ENCODE measurements around the gene RANBP3.
"Not testable (repeated sequence)": the region's sequence is repeated elsewhere in the genome, so short reads cannot be mapped to it uniquely, and the experiment has no call there.

The RANBP3 gene

GRCh38 chr19:5966941-5967340 lies 11.0 kb downstream of the RANBP3 start:
- no peak overlapping the region for H3K4me3 ChIP-seq (replicated peaks; ENCODE audit: low read depth, low read length)
- no peak for DNase-seq (ENCODE audit: extremely low read depth, low read depth)

DNA sequence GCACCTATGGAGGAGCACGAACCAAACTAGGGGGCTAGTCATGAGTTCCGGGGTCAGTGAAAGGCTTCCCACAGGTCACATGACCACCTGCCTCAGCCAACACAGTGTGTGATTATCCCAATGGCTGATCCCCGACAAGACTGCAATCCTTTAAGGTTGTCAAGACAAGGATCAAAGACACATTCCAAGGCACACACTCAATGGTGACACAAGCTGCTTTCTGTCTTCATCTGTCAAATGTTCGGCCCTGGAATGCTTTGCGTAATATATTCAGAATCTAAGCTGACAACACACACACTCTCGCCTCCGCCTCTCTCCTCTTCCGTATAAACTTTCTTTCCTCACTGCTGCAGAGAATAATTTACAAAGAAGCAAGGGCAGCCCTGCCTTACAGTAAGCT lies 11.7 kb downstream of the RANBP3 start:
- DNase-seq (ENCODE audit: extremely low read depth, low read depth), result no peak
- H3K4me3 ChIP-seq (replicated peaks; ENCODE audit: low read depth, low read length), result no peak overlapping the region
- TF ChIP-seq, protein P1, sequence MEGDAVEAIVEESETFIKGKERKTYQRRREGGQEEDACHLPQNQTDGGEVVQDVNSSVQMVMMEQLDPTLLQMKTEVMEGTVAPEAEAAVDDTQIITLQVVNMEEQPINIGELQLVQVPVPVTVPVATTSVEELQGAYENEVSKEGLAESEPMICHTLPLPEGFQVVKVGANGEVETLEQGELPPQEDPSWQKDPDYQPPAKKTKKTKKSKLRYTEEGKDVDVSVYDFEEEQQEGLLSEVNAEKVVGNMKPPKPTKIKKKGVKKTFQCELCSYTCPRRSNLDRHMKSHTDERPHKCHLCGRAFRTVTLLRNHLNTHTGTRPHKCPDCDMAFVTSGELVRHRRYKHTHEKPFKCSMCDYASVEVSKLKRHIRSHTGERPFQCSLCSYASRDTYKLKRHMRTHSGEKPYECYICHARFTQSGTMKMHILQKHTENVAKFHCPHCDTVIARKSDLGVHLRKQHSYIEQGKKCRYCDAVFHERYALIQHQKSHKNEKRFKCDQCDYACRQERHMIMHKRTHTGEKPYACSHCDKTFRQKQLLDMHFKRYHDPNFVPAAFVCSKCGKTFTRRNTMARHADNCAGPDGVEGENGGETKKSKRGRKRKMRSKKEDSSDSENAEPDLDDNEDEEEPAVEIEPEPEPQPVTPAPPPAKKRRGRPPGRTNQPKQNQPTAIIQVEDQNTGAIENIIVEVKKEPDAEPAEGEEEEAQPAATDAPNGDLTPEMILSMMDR (IDR thresholded peaks at IDR 0.05; ENCODE audit: low read depth, low read length, missing control alignments), result no peak

More at GRCh38 chr19:5966941-5967340, 11.0 kb downstream of the RANBP3 start:
- TF ChIP-seq, protein P1 (IDR thresholded peaks at IDR 0.05; ENCODE audit: low read depth, low read length, missing control alignments), result no peak

DNA sequence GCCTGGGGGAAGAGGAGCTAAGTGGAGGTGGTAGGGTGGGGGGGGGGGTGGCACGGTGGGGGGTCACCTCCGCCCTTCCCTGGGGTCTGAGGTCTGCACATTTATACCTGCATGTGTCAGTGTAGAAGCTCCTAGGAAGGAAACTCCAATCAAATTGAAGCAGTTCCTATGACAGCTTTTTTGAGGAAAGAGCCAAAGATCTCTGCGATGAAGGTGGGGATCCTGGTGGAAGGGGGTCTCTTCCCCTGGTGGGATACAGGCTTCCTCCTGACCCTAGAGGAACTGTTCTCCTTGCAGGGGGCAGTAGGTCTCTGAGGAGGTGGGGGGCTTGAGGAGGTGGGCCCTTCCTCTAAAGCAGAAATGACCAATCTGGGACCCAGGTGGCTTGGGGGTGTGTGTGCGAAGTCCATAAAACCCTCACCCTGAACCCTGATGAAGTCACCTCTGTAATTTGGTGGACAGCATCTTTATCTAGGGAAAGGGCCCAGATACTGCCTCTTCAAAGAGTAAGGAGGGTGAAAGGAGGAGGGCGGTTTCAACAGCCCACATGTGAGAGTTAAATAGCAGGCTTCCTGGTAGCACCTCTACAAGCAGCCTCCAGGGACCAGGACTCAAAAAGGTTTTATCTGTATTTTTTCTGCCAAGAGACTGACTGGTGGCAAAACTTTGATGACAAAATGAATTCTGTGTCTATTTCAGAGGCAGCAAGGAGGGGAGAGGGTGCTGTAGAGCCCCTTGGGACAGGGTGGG lies 12.9 kb downstream of the RANBP3 start:
- no peak for DNase-seq (ENCODE audit: extremely low read depth, low read depth)
- no peak overlapping the region for H3K4me3 ChIP-seq (replicated peaks; ENCODE audit: low read depth, low read length)
- TF ChIP-seq, protein P1 (IDR thresholded peaks at IDR 0.05; ENCODE audit: low read depth, low read length, missing control alignments), result no peak

GRCh38 chr19:5963855-5964254 lies 14.1 kb downstream of the RANBP3 start:
- TF ChIP-seq, protein P1 (IDR thresholded peaks at IDR 0.05; ENCODE audit: low read depth, low read length, missing control alignments), result no peak
- no peak for DNase-seq (ENCODE audit: extremely low read depth, low read depth)
- no peak overlapping the region for H3K4me3 ChIP-seq (replicated peaks; ENCODE audit: low read depth, low read length)

DNA sequence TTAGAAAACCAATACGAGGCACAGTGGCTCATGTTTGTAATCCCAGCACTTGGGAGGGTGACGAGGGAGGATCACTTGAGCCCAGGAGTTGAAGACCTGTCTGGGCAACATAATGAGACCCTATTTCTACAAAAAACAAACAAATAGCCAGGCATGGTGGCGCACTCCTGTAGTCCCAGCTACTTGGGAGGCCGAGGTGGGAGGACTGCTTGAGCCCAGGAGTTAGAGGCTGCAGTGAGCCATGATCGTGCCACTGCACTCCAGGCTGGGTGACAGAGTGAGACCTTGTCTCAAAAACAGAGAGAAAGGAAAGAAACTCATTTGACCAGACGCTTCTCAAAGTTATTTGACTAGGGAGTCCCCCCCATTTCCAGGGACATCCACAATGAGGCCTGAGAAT lies 14.7 kb downstream of the RANBP3 start:
- H3K4me3 ChIP-seq (replicated peaks; ENCODE audit: low read depth, low read length); DNase-seq (ENCODE audit: extremely low read depth, low read depth): not testable (repeated sequence)

DNA sequence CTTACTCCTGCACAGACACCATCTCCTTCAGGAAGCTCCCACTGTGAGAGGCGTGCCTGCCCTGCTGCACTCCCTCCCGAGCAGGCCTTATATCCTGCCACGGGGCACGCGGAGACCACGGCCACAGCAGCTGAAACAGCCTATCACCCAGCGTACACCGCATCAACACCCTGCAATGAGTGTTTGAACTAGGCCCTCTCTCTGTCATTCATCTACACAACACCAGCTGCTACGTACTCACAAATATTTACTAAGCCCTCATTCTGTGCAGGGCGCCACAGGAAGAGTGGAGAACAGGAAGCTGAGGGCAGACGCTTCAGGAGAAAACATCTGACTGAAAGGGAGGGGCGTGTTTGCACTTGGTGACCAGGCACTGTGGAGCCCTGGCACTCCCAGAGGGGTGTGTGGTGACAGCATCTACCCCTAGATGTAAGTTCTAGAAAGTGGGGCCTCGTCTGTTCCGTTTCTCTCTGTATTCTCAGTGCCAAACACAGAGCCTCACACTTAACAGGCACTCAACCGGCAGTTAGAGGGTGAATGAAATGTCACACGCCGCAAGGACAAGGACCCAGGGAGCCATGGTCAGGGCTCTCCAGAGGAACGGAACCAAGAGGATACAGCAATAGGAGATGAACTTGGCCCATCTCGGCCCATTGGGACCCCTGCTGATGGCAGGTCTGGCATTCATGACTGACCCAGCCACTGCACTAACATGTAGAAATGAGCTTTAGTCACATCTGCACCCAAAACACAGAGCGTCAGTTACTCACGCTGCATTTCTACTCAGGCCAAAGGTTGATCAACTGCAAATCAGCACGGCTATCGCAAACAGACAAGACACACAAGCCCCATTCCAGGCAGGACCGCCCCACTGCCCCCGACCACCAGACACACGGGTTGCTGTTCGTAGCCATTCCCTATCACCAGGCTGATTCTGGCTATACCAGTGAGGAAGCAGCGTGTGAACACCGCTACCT lies 15.7 kb downstream of the RANBP3 start:
- no peak for DNase-seq (ENCODE audit: extremely low read depth, low read depth)
- H3K4me3 ChIP-seq (replicated peaks; ENCODE audit: low read depth, low read length), result no peak overlapping the region
- TF ChIP-seq, protein P1 (IDR thresholded peaks at IDR 0.05; ENCODE audit: low read depth, low read length, missing control alignments), result no peak

- H3K4me3 ChIP-seq (replicated peaks; ENCODE audit: low read depth, low read length); DNase-seq (ENCODE audit: extremely low read depth, low read depth): not testable (repeated sequence)
Observed at GRCh38 chr19:5961641-5961968, 16.3 kb downstream of the RANBP3 start.
